Body of pancreas (tissue), 4 donors: ENCODE data around the gene HELB. TPM values are rescaled to one million over a fixed set of nuclear protein-coding genes. Genes with fewer than 3 reads are reported as not detected.

Experiments used
- ATAC-seq: fragments of 150-250 bp; one replicate; pipeline ENCODE4 v1.9.1; 2016
- DNase-seq, 4 donors: peaks; one replicate each; pipeline ENCODE4 v3.0.0-alpha.2; 2019
- H3K27ac ChIP-seq, 4 donors: fragments of 200-600 bp; sonication (generic); 1 replicate in 3 of 4; 2 replicates in 1 of 4; pipeline versions ENCODE4 v1.5.1 to v1.6.1; 2016 to 2019; ENCODE audit warnings: mild to moderate bottlenecking in 1 of 4, mixed read lengths in 1 of 4, moderate library complexity in 1 of 4
- H3K27me3 ChIP-seq, 2 donors: fragments of 200-600 bp; sonication (generic); one replicate each; pipeline ENCODE4 v1.6.0; 2016; ENCODE audit warnings: mild to moderate bottlenecking in 1 of 2
- H3K36me3 ChIP-seq, 2 donors: fragments of 200-600 bp; sonication (generic); replicated peaks in 1 of 2; 2 replicates each; pipeline ENCODE4 v1.5.1; 2016; ENCODE audit warnings: low read depth in 2 of 2; ENCODE audit not compliant: insufficient read depth in 1 of 2
- H3K4me1 ChIP-seq: fragments of 200-600 bp; sonication (generic); one replicate; pipeline ENCODE4 v1.6.0; 2016
- H3K4me3 ChIP-seq, 2 donors: fragments of 200-600 bp; sonication (generic); 1 replicate in 1 of 2; 2 replicates in 1 of 2; pipeline ENCODE4 v1.5.1; 2016 to 2019
- H3K9me3 ChIP-seq, 3 donors: fragments of 200-600 bp; sonication (generic); 1 replicate in 2 of 3; 2 replicates in 1 of 3; pipeline ENCODE4 v1.5.1; 2016
- CTCF ChIP-seq, 7 experiments: fragments of 450-650 bp in 4 of 7; fragments of 200-600 bp in 3 of 7; sonication (generic) in 3 of 7; IDR thresholded peaks; one replicate each; pipeline ENCODE4 v1.5.1; 2016 to 2019; ENCODE audit warnings: antibody characterized with exemption in 7 of 7
- POLR2A ChIP-seq, 3 donors: fragments of 450-650 bp; IDR thresholded peaks; one replicate each; pipeline ENCODE4 v1.6.1; 2016; ENCODE audit warnings: antibody characterized with exemption in 3 of 3, mild to moderate bottlenecking in 2 of 3
- WGBS, 2 donors: methylation state at CpG; one replicate each; pipeline ENCODE4 v1.1.5; 2017; 5-methylcytosine and 5-hydroxymethylcytosine counted together
- intact Hi-C: fragments of 100-400 bp; cut with DNase I; formaldehyde crosslinking; loops from one replicate; pipeline ENCODE4 v1.15.1; 2023
- total RNA-seq, 2 donors: library from RNA; depleted of rRNA; stranded (reverse); fragments of >200 nt; gene quantifications; one replicate each; pipeline ENCODE4 v1.1.0, GENCODE V29; 2016

Gene HELB
- total RNA-seq, 2 donors from 2014 or later: 2.9 to 3.6 TPM

GRCh38 chr12:66354291-66354690 lies 52.0 kb downstream of the HELB start:
- DNase-seq (no peak), ATAC-seq (no peak)
- Histone ChIP-seq H3K9me3 (no peaks in the 10 kb centered on the region), H3K36me3 (no peaks in the 10 kb centered on the region), H3K4me3 (no peak overlapping the region), H3K27ac (no peak overlapping the region), H3K27me3 (no peaks in the 10 kb centered on the region), H3K4me1 (no peaks in the 10 kb centered on the region)
- intact Hi-C loops: no loop called here
- WGBS, 2 donors: 68 to 77% methylated on average over 6 of the region's 6 CpGs
- TF ChIP-seq POLR2A (IDR thresholded peaks at IDR 0.05) (no peak), CTCF (IDR thresholded peaks at IDR 0.05) (no peak)

- H3K27me3 ChIP-seq: no peaks in the 10 kb centered on the region
- TF ChIP-seq CTCF (IDR thresholded peaks at IDR 0.05) (no peak), POLR2A (IDR thresholded peaks at IDR 0.05) (no peak)
- intact Hi-C loops: no loop called here
- no peaks in the 10 kb centered on the region for H3K36me3 ChIP-seq
- no peak for ATAC-seq
- no peaks in the 10 kb centered on the region for H3K4me1 ChIP-seq
- no peak overlapping the region for H3K27ac ChIP-seq
- no peaks in the 10 kb centered on the region for H3K9me3 ChIP-seq
- DNase-seq: no peak
- no peak overlapping the region for H3K4me3 ChIP-seq
Observed at GRCh38 chr12:66359300-66359699, 57.0 kb downstream of the HELB start.

- intact Hi-C loops: no loop called here
- Histone ChIP-seq H3K27ac (no peak overlapping the region), H3K4me3 (no peak overlapping the region), H3K36me3 (no peaks in the 10 kb centered on the region), H3K9me3 (no peaks in the 10 kb centered on the region), H3K27me3 (no peaks in the 10 kb centered on the region), H3K4me1 (no peaks in the 10 kb centered on the region)
- TF ChIP-seq POLR2A (IDR thresholded peaks at IDR 0.05) (no peak), CTCF (IDR thresholded peaks at IDR 0.05) (no peak)
- DNase-seq: no peak
- ATAC-seq: no peak
- WGBS, 2 donors: 86 to 95% methylated on average over 3 to 4 of the region's 4 CpGs
Observed at GRCh38 chr12:66361703-66362102, 59.4 kb downstream of the HELB start.

GRCh38 chr12:66365718-66366490 lies 63.6 kb downstream of the HELB start:
- no peaks in the 10 kb centered on the region for H3K9me3 ChIP-seq
- H3K4me3 ChIP-seq: no peak overlapping the region
- DNase-seq (no peak), ATAC-seq (no peak)
- intact Hi-C loops: no loop called here
- H3K4me1 ChIP-seq: no peaks in the 10 kb centered on the region
- 80 to 89% methylated on average over 3 of the region's 3 CpGs for WGBS, 2 donors
- no peaks in the 10 kb centered on the region for H3K27me3 ChIP-seq
- no peak for TF ChIP-seq CTCF (IDR thresholded peaks at IDR 0.05)
- TF ChIP-seq POLR2A (IDR thresholded peaks at IDR 0.05): no peak
- no peaks in the 10 kb centered on the region for H3K36me3 ChIP-seq
- no peak overlapping the region for H3K27ac ChIP-seq
